Measurements from ENCODE around the gene CBX5. TPM values are rescaled to one million over a fixed set of nuclear protein-coding genes. Genes with fewer than 3 reads are reported as not detected.

Gene CBX5
- total and polyA plus RNA-seq, 12 donors, result 13.4 to 53.5 (median 49.1) TPM

GRCh38 chr12:54210400-54210790 lies 69.5 kb downstream of the CBX5 start:
- DNase-seq (no peak), ATAC-seq (no peak)
- H3K4me3 ChIP-seq, result no peak overlapping the region
- intact Hi-C loops (cut with DNase I), result loop anchor here in 1 of 10 donors (10.0 kb wide), 1 partner anchor 114 kb away; the partner anchor contains the start of gene COPZ1
- no peaks in the 10 kb centered on the region for H3K36me3 ChIP-seq
- peaks cover 4 to 94% (median 56%) of the 10 kb centered on the region in 7 donors for H3K27me3 ChIP-seq
- no peak overlapping the region for H3K27ac ChIP-seq
- WGBS, 2 donors, result 82 to 91% methylated on average over 5 of the region's 5 CpGs
- H3K4me1 ChIP-seq, result peaks cover 0 to 13% (median 3%) of the 10 kb centered on the region in 9 donors
- no peaks in the 10 kb centered on the region for H3K9me3 ChIP-seq
- TF ChIP-seq CTCF (IDR thresholded peaks at IDR 0.05), result no peak

GRCh38 chr12:54208591-54208990 lies 71.3 kb downstream of the CBX5 start:
- DNase-seq (no peak), ATAC-seq (no peak)
- Histone ChIP-seq H3K4me1 (no peaks in the 10 kb centered on the region), H3K4me3 (no peak overlapping the region), H3K9me3 (no peaks in the 10 kb centered on the region), H3K36me3 (no peaks in the 10 kb centered on the region), H3K27me3 (peaks cover 4 to 95% (median 61%) of the 10 kb centered on the region in 7 donors), H3K27ac (no peak overlapping the region)
- 60 to 69% methylated on average over 7 of the region's 7 CpGs for WGBS, 2 donors
- TF ChIP-seq CTCF (IDR thresholded peaks at IDR 0.05), result no peak
- intact Hi-C loops (cut with DNase I), result loop anchor here in 3 of 10 donors (5.0 to 10.0 kb wide), 3 partner anchors 201 to 504 kb away; partner anchors contain the start of gene HOXC8 (in 1 of the 3)

GRCh38 chr12:54207539-54208294 lies 72.2 kb downstream of the CBX5 start:
- ATAC-seq (peak; percentile 53 to 81 (median 72)), DNase-seq (peak; percentile 45 to 70)
- H3K36me3 ChIP-seq, result no peaks in the 10 kb centered on the region
- intact Hi-C loops (cut with DNase I), result loop anchor here in 4 of 10 donors (2.0 to 10.0 kb wide), 4 partner anchors 200 to 503 kb away; partner anchors contain the start of gene HOXC8 (in 1 of the 4)
- no peaks in the 10 kb centered on the region for H3K9me3 ChIP-seq
- 33 to 37% methylated on average over 16 of the region's 16 CpGs for WGBS, 2 donors
- H3K27ac ChIP-seq, result no peak overlapping the region
- TF ChIP-seq CTCF (IDR thresholded peaks at IDR 0.05), result peak; percentile 64 to 91 (median 86)
- H3K4me3 ChIP-seq, result no peak overlapping the region
- H3K27me3 ChIP-seq, result peaks cover 4 to 93% (median 61%) of the 10 kb centered on the region in 7 donors
- H3K4me1 ChIP-seq, result no peaks in the 10 kb centered on the region

GRCh38 chr12:54206791-54207190 lies 73.1 kb downstream of the CBX5 start:
- no peaks in the 10 kb centered on the region for H3K36me3 ChIP-seq
- no peaks in the 10 kb centered on the region for H3K9me3 ChIP-seq
- H3K27me3 ChIP-seq, result peaks cover 4 to 95% (median 58%) of the 10 kb centered on the region in 7 donors
- no peak for TF ChIP-seq CTCF (IDR thresholded peaks at IDR 0.05)
- intact Hi-C loops (cut with DNase I), result loop anchor here in 4 of 10 donors (2.0 to 10.0 kb wide), 4 partner anchors 199 to 502 kb away; partner anchors contain the start of gene HOXC8 (in 1 of the 4)
- ATAC-seq (peak in 1 of 8 donors; percentile 24), DNase-seq (no peak)
- WGBS, 2 donors, result 69 to 70% methylated on average over 1 of the region's 1 CpG
- no peaks in the 10 kb centered on the region for H3K4me1 ChIP-seq
- H3K27ac ChIP-seq, result no peak overlapping the region
- no peak overlapping the region for H3K4me3 ChIP-seq

Data from heart right ventricle (tissue), 16 donors.